ENCODE results near the gene ZNF155. TPM values are rescaled to one million over a fixed set of nuclear protein-coding genes. Genes with fewer than 3 reads are reported as not detected.

Gene ZNF155
- total RNA-seq, 2 donors from 2014 or later = 0.99 to 3.4 TPM

- Histone ChIP-seq H3K36me3 (replicated peaks in 1 of 2; ENCODE audit: insufficient read depth in 1 of 2, low read depth in 2 of 2) (peaks cover 21% of the 10 kb centered on the region in 2 donors), H3K9me3 (peaks cover 0 to 46% (median 0%) of the 10 kb centered on the region in 3 donors), H3K4me3 (no peak overlapping the region), H3K27ac (no peak overlapping the region), H3K27me3 (no peaks in the 10 kb centered on the region), H3K4me1 (no peaks in the 10 kb centered on the region)
- DNase-seq (no peak), ATAC-seq (no peak)
- intact Hi-C loops (cut with DNase I) = no loop called here
- TF ChIP-seq, protein P1, sequence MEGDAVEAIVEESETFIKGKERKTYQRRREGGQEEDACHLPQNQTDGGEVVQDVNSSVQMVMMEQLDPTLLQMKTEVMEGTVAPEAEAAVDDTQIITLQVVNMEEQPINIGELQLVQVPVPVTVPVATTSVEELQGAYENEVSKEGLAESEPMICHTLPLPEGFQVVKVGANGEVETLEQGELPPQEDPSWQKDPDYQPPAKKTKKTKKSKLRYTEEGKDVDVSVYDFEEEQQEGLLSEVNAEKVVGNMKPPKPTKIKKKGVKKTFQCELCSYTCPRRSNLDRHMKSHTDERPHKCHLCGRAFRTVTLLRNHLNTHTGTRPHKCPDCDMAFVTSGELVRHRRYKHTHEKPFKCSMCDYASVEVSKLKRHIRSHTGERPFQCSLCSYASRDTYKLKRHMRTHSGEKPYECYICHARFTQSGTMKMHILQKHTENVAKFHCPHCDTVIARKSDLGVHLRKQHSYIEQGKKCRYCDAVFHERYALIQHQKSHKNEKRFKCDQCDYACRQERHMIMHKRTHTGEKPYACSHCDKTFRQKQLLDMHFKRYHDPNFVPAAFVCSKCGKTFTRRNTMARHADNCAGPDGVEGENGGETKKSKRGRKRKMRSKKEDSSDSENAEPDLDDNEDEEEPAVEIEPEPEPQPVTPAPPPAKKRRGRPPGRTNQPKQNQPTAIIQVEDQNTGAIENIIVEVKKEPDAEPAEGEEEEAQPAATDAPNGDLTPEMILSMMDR (IDR thresholded peaks at IDR 0.05) = no peak
- no peak for TF ChIP-seq POLR2A (IDR thresholded peaks at IDR 0.05)
- 88 to 96% methylated on average over 5 of the region's 5 CpGs for WGBS, 2 donors
Measured at GRCh38 chr19:44010468-44010867, 26.5 kb downstream of the ZNF155 start.

- DNase-seq (no peak), ATAC-seq (no peak)
- Histone ChIP-seq H3K9me3 (peaks cover 0 to 14% (median 0%) of the 10 kb centered on the region in 3 donors), H3K4me3 (no peak overlapping the region), H3K27me3 (no peaks in the 10 kb centered on the region), H3K27ac (no peak overlapping the region), H3K36me3 (replicated peaks in 1 of 2; ENCODE audit: insufficient read depth in 1 of 2, low read depth in 2 of 2) (no peaks in the 10 kb centered on the region), H3K4me1 (no peaks in the 10 kb centered on the region)
- intact Hi-C loops (cut with DNase I) = no loop called here
- no peak for TF ChIP-seq POLR2A (IDR thresholded peaks at IDR 0.05)
- TF ChIP-seq, protein P1 (IDR thresholded peaks at IDR 0.05) = no peak
- 24 to 35% methylated on average over 2 of the region's 2 CpGs for WGBS, 2 donors
Measured at GRCh38 chr19:44019498-44019897, 35.5 kb downstream of the ZNF155 start.

- Histone ChIP-seq H3K27ac (no peak overlapping the region), H3K27me3 (no peaks in the 10 kb centered on the region), H3K4me3 (no peak overlapping the region), H3K36me3 (replicated peaks in 1 of 2; ENCODE audit: insufficient read depth in 1 of 2, low read depth in 2 of 2) (no peaks in the 10 kb centered on the region), H3K4me1 (peaks cover 4% of the 10 kb centered on the region), H3K9me3 (peaks cover 0 to 3% (median 0%) of the 10 kb centered on the region in 3 donors)
- no peak for DNase-seq
- intact Hi-C loops (cut with DNase I) = no loop called here
- ATAC-seq = no peak
- TF ChIP-seq, protein P1 (IDR thresholded peaks at IDR 0.05) = no peak
- TF ChIP-seq POLR2A (IDR thresholded peaks at IDR 0.05) = no peak
Measured at GRCh38 chr19:44021221-44021620, 37.2 kb downstream of the ZNF155 start.

DNA sequence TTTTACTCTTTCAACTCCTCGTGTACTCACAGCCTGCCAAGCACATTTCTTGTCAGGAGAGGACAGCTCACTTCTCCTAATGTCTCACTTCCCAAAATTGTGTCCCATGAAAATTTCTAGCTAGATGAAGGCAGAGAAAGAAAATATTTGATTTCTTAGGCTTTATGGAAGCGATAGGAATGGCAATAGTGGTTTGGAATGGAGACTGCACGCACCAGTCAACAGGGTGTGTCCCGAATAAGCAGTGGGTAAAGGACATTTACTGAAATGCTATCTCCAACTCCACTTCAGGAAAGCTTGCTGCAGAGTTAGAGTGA lies 40.9 kb downstream of the ZNF155 start:
- intact Hi-C loops (cut with DNase I) = no loop called here
- no peak overlapping the region for H3K27ac ChIP-seq
- H3K36me3 ChIP-seq (replicated peaks in 1 of 2; ENCODE audit: insufficient read depth in 1 of 2, low read depth in 2 of 2) = peaks cover 0 to 16% of the 10 kb centered on the region in 2 donors
- H3K4me3 ChIP-seq = peak overlapping the region in 1 of 2 donors; percentile 88
- DNase-seq (no peak), ATAC-seq (no peak)
- WGBS, 2 donors = 40 to 43% methylated on average over 4 of the region's 4 CpGs
- TF ChIP-seq, protein P1 (IDR thresholded peaks at IDR 0.05) = no peak
- TF ChIP-seq POLR2A (IDR thresholded peaks at IDR 0.05) = no peak
- H3K4me1 ChIP-seq = peaks cover 4% of the 10 kb centered on the region
- H3K9me3 ChIP-seq = peaks cover 0 to 17% (median 0%) of the 10 kb centered on the region in 3 donors
- H3K27me3 ChIP-seq = no peaks in the 10 kb centered on the region

GRCh38 chr19:44025217-44025936 lies 41.4 kb downstream of the ZNF155 start, which contains the start of gene ZNF222:
Gene ZNF222, plus strand, starts transcription at chr19:44025379. Its CDS starts 58 bp downstream, at chr19:44025437.
- WGBS, 2 donors = 2 to 3% methylated on average over 24 to 37 of the region's 37 CpGs
- intact Hi-C loops (cut with DNase I) = no loop called here
- Histone ChIP-seq H3K27ac (peak within 1 kb of the TSS in 2 of 4 donors; percentile 37 to 44), H3K9me3 (peaks cover 0 to 19% (median 0%) of the 10 kb centered on the region in 3 donors), H3K4me3 (peak within 1 kb of the TSS; percentile 64 to 88), H3K36me3 (replicated peaks in 1 of 2; ENCODE audit: insufficient read depth in 1 of 2, low read depth in 2 of 2) (peaks cover 0 to 16% of the 10 kb centered on the region in 2 donors), H3K27me3 (no peaks in the 10 kb centered on the region), H3K4me1 (peaks cover 4% of the 10 kb centered on the region)
- peak; percentile 93 for ATAC-seq
- peak in 1 of 3 donors; percentile 18 for TF ChIP-seq POLR2A (IDR thresholded peaks at IDR 0.05)
- TF ChIP-seq, protein P1 (IDR thresholded peaks at IDR 0.05) = no peak
- peak; percentile 80 to 88 (median 84) for DNase-seq
